ENCODE results near the gene TVP23C.
"Not testable (repeated sequence)": the region's sequence is repeated elsewhere in the genome, so short reads cannot be mapped to it uniquely, and the experiment has no call there.

GRCh38 chr17:15588017-15588416 is 24.7 kb upstream of the TVP23C start:
- TF ChIP-seq CTCF, POLR2A (IDR thresholded peaks at IDR 0.05): not testable (repeated sequence)

All from adrenal gland (tissue), 5 donors.